Body of pancreas (tissue), 4 donors: Measurements from ENCODE around the gene ABHD4.
"Not testable (repeated sequence)": the region's sequence is repeated elsewhere in the genome, so short reads cannot be mapped to it uniquely, and the experiment has no call there.

Source experiments
- POLR2A ChIP-seq, 3 donors: fragments of 450-650 bp; IDR thresholded peaks; one replicate each; pipeline ENCODE4 v1.6.1; 2016; ENCODE audit warnings: antibody characterized with exemption in 3 of 3, mild to moderate bottlenecking in 2 of 3
- TF ChIP-seq, protein P1 (sequence below), 7 experiments: fragments of 450-650 bp in 4 of 7; fragments of 200-600 bp in 3 of 7; sonication (generic) in 3 of 7; IDR thresholded peaks; one replicate each; pipeline ENCODE4 v1.5.1; 2016 to 2019; ENCODE audit warnings: antibody characterized with exemption in 7 of 7

DNA sequence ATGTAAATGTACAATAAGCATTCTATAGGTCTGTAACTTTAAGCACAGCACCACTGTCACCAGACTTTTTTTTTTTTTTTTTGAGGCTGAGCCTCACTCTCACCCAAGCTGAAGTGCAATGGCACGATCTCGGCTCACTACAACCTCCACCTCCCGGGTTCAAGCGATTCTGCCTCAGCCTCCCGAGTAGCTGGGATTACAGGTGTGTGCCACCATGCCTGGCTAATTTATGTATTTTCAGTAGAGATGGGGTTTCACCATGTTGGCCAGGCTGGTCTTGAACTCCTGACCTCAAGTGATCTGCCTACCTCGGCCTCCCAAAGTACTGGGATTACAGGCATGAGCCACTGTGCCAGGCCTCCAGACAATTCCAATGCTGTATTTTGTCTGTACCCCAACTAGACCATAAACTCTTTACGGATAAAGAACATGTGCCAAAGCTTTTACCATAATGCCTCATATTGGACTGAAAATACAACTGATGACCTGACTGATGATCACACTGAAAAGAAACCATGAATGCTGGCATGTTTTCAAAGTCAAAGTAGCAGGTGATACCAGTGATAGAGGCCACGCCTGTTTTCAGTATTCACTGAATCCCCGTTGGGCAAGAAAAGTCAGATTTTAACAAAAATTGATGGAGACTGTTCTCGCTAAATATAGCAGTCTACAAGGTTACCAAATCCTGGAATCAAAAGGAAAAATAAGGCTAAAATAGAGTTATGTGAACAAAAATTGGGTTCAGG, 10.2 kb upstream of the ABHD4 start:
- TF ChIP-seq, protein P1, sequence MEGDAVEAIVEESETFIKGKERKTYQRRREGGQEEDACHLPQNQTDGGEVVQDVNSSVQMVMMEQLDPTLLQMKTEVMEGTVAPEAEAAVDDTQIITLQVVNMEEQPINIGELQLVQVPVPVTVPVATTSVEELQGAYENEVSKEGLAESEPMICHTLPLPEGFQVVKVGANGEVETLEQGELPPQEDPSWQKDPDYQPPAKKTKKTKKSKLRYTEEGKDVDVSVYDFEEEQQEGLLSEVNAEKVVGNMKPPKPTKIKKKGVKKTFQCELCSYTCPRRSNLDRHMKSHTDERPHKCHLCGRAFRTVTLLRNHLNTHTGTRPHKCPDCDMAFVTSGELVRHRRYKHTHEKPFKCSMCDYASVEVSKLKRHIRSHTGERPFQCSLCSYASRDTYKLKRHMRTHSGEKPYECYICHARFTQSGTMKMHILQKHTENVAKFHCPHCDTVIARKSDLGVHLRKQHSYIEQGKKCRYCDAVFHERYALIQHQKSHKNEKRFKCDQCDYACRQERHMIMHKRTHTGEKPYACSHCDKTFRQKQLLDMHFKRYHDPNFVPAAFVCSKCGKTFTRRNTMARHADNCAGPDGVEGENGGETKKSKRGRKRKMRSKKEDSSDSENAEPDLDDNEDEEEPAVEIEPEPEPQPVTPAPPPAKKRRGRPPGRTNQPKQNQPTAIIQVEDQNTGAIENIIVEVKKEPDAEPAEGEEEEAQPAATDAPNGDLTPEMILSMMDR (IDR thresholded peaks at IDR 0.05) = not testable (repeated sequence)
- TF ChIP-seq POLR2A (IDR thresholded peaks at IDR 0.05) = not testable (repeated sequence)
